HG03354 (cell line): ENCODE measurements around the gene NPHS1.
"Not testable (repeated sequence)": the region's sequence is repeated elsewhere in the genome, so short reads cannot be mapped to it uniquely, and the experiment has no call there.

ENCODE experiments used
- ATAC-seq: cut with Tn5 transposase; IDR thresholded peaks from one replicate; pipeline ENCODE4 v1.9.1; 2021; ENCODE audit warnings: mild to moderate bottlenecking; ENCODE audit not compliant: unreplicated experiment, poor library complexity, severe bottlenecking

The NPHS1 gene

GRCh38 chr19:35816846-35817245, 35.5 kb downstream of the NPHS1 start:
- ATAC-seq, result no peak

- no peak for ATAC-seq
Observed at GRCh38 chr19:35816262-35816661, 36.0 kb downstream of the NPHS1 start.

- ATAC-seq, result no peak
Observed at GRCh38 chr19:35813043-35813890, 39.0 kb downstream of the NPHS1 start.

- no peak for ATAC-seq
Observed at GRCh38 chr19:35812220-35813042, 39.9 kb downstream of the NPHS1 start, which contains the start of gene PRODH2. TSS of gene PRODH2 (minus strand) at chr19:35812845. CDS start at chr19:35812805, 40 bp downstream.

- no peak for ATAC-seq
Observed at GRCh38 chr19:35811317-35812219, 40.7 kb downstream of the NPHS1 start.

- ATAC-seq, result no peak
Observed at GRCh38 chr19:35807633-35808032, 44.7 kb downstream of the NPHS1 start.

GRCh38 chr19:35806597-35806996, 45.7 kb downstream of the NPHS1 start:
- ATAC-seq, result no peak

GRCh38 chr19:35805526-35806102, 46.7 kb downstream of the NPHS1 start:
- no peak for ATAC-seq

GRCh38 chr19:35801828-35802227, 50.5 kb downstream of the NPHS1 start:
- no peak for ATAC-seq

GRCh38 chr19:35797663-35798062, 54.6 kb downstream of the NPHS1 start:
- ATAC-seq, result no peak

- no peak for ATAC-seq
Observed at GRCh38 chr19:35796645-35797542, 55.4 kb downstream of the NPHS1 start.

GRCh38 chr19:35795564-35795963, 56.7 kb downstream of the NPHS1 start:
- ATAC-seq, result not testable (repeated sequence)

GRCh38 chr19:35793381-35794165, 58.7 kb downstream of the NPHS1 start:
- no peak for ATAC-seq

- ATAC-seq, result no peak
Observed at GRCh38 chr19:35792888-35793287, 59.4 kb downstream of the NPHS1 start.

GRCh38 chr19:35792312-35792711, 60.0 kb downstream of the NPHS1 start:
- ATAC-seq, result no peak

GRCh38 chr19:35791814-35792279, 60.5 kb downstream of the NPHS1 start:
- ATAC-seq, result no peak

- ATAC-seq, result no peak
Observed at GRCh38 chr19:35790981-35791813, 61.1 kb downstream of the NPHS1 start.
